Peyer's patch (tissue), 4 donors: ENCODE data around the gene HOXD9. TPM values are rescaled to one million over a fixed set of nuclear protein-coding genes. Genes with fewer than 3 reads are reported as not detected.

Source experiments
- DNase-seq, 3 donors: peaks; one replicate each; pipeline ENCODE4 v3.0.0-alpha.2; 2017 to 2019
- H3K27ac ChIP-seq, 4 donors: fragments of 200-600 bp; sonication (generic); one replicate each; pipeline ENCODE4 v1.5.1; 2016 to 2019
- H3K27me3 ChIP-seq, 2 donors: fragments of 200-600 bp; sonication (generic); one replicate each; pipeline ENCODE4 v1.5.1; 2019
- H3K36me3 ChIP-seq, 3 donors: fragments of 200-600 bp; sonication (generic); one replicate each; pipeline ENCODE4 v1.5.1; 2016 to 2019
- H3K4me1 ChIP-seq, 4 donors: fragments of 200-600 bp; sonication (generic); one replicate each; pipeline ENCODE4 v1.5.1; 2016 to 2019
- H3K4me3 ChIP-seq, 4 donors: fragments of 200-600 bp; sonication (generic); 1 replicate in 3 of 4; 2 replicates in 1 of 4; pipeline ENCODE4 v1.5.1; 2016 to 2019; ENCODE audit warnings: mild to moderate bottlenecking in 1 of 4
- H3K9me3 ChIP-seq, 4 donors: fragments of 200-600 bp; sonication (generic); one replicate each; pipeline ENCODE4 v1.5.1; 2016 to 2019; ENCODE audit warnings: mild to moderate bottlenecking in 1 of 4
- POLR2A ChIP-seq, 2 donors: fragments of 450-650 bp; IDR thresholded peaks; one replicate each; pipeline ENCODE4 v1.5.1; 2017; ENCODE audit warnings: antibody characterized with exemption in 2 of 2, mild to moderate bottlenecking in 2 of 2, moderate library complexity in 2 of 2
- total RNA-seq, 4 donors: library from RNA; depleted of rRNA; stranded (reverse); fragments of >200 nt; gene quantifications; one replicate each; pipeline ENCODE4 v1.1.0, GENCODE V29; 2016
- TF ChIP-seq, protein P1 (sequence below), 6 experiments: fragments of 450-650 bp in 4 of 6; fragments of 200-600 bp in 2 of 6; sonication (generic) in 1 of 6; IDR thresholded peaks; one replicate each; pipeline ENCODE4 v1.5.1; 2017 to 2019; ENCODE audit warnings: antibody characterized with exemption in 6 of 6, mild to moderate bottlenecking in 3 of 6, moderate library complexity in 1 of 6

The HOXD9 gene
- total RNA-seq, 4 donors from 2014 or later = 0.70 TPM; not detected in 3

DNA sequence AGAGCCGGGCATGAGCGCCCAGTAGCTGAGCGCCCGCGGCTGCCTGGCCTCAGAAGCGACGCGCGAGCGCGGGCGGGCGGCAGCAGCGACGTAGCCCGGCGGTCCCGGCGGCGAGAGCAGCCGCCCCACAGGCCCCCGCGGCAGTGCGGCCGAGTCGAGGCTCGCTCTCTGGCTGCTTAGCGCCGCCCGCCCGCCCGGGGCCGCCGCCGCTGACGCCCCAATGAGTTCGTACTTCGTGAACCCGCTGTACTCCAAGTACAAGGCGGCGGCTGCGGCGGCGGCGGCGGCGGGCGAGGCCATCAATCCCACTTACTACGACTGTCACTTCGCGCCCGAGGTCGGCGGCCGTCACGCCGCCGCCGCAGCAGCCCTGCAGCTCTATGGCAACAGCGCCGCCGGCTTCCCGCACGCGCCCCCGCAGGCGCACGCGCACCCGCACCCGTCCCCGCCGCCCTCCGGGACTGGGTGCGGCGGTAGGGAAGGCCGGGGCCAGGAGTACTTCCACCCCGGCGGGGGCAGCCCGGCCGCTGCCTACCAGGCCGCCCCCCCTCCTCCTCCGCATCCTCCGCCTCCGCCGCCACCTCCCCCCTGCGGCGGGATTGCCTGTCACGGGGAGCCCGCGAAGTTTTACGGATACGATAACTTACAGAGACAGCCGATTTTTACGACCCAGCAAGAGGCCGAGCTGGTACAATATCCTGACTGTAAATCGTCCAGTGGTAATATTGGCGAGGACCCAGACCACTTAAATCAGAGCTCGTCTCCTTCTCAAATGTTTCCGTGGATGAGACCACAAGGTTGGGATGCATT lies 7.8 kb downstream of the HOXD9 start:
- H3K36me3 ChIP-seq = no peaks in the 10 kb centered on the region
- H3K9me3 ChIP-seq = no peaks in the 10 kb centered on the region
- peak overlapping the region; percentile 72 to 97 (median 86) for H3K27ac ChIP-seq
- TF ChIP-seq, protein P1, sequence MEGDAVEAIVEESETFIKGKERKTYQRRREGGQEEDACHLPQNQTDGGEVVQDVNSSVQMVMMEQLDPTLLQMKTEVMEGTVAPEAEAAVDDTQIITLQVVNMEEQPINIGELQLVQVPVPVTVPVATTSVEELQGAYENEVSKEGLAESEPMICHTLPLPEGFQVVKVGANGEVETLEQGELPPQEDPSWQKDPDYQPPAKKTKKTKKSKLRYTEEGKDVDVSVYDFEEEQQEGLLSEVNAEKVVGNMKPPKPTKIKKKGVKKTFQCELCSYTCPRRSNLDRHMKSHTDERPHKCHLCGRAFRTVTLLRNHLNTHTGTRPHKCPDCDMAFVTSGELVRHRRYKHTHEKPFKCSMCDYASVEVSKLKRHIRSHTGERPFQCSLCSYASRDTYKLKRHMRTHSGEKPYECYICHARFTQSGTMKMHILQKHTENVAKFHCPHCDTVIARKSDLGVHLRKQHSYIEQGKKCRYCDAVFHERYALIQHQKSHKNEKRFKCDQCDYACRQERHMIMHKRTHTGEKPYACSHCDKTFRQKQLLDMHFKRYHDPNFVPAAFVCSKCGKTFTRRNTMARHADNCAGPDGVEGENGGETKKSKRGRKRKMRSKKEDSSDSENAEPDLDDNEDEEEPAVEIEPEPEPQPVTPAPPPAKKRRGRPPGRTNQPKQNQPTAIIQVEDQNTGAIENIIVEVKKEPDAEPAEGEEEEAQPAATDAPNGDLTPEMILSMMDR (IDR thresholded peaks at IDR 0.05) = no peak
- no peak for TF ChIP-seq POLR2A (IDR thresholded peaks at IDR 0.05)
- peaks cover 0 to 22% (median 0%) of the 10 kb centered on the region in 4 donors for H3K4me1 ChIP-seq
- peaks cover 0 to 23% of the 10 kb centered on the region in 2 donors for H3K27me3 ChIP-seq
- peak overlapping the region; percentile 38 to 63 (median 52) for H3K4me3 ChIP-seq
- peak in 2 of 3 donors; percentile 61 to 67 for DNase-seq

DNA sequence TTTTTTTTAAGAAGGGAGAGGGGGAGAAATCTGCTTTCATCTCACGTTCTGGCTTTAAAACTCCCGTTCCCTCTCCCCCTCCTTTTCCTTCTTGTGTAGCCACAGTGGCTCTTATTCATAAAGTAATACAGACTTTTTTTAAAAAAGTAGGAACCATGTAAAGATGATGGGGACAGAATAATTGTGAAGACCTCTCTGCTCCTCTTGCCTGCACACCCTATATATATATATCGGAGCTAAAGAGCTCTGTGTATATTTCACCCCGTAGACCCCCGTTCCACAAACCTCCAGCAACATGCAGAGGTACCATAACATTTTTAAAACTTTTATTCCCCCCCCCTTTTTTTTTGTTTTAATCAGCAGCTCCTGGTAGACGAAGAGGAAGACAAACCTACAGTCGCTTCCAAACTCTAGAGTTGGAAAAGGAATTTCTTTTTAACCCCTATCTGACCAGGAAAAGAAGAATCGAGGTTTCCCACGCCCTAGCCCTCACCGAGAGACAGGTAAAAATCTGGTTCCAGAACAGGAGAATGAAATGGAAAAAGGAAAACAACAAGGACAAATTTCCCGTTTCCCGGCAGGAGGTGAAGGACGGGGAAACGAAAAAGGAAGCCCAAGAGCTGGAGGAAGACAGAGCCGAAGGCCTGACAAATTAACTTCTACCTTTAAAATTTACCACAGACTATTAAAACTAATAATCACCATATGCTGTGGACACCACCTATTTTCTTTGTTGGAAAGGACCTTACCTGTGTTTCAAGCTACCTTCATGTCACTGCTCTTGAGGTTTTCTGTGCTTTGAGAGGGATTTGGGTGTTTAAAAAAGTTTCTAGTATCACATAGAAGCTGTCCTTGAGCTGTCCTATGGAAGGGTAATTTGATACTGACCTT lies 8.7 kb downstream of the HOXD9 start:
- no peak for DNase-seq
- peak overlapping the region; percentile 72 to 97 (median 86) for H3K27ac ChIP-seq
- peak overlapping the region; percentile 38 to 63 (median 52) for H3K4me3 ChIP-seq
- H3K36me3 ChIP-seq = no peaks in the 10 kb centered on the region
- TF ChIP-seq, protein P1 (IDR thresholded peaks at IDR 0.05) = no peak
- TF ChIP-seq POLR2A (IDR thresholded peaks at IDR 0.05) = no peak
- H3K4me1 ChIP-seq = peaks cover 0 to 22% (median 0%) of the 10 kb centered on the region in 4 donors
- H3K9me3 ChIP-seq = no peaks in the 10 kb centered on the region
- peaks cover 0 to 23% of the 10 kb centered on the region in 2 donors for H3K27me3 ChIP-seq

DNA sequence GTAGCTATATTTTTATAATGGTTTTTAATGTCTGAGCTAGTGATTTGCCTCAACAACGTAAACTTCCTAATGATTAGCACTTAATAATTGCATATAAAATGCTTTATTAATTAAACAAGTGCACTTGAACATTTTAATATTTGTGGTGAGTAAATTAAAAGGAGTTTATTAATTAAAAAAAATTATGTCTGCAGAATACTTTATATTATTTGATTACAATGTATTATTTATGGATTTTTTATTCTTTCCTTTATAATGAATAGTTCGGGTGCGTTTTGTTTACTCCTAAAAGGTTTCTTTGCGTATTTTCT lies 9.3 kb downstream of the HOXD9 start:
- Histone ChIP-seq H3K4me1 (peaks cover 0 to 23% (median 0%) of the 10 kb centered on the region in 4 donors), H3K27ac (peak overlapping the region in 3 of 4 donors; percentile 13 to 97 (median 29)), H3K4me3 (peak overlapping the region in 2 of 4 donors; percentile 21 to 63)

DNA sequence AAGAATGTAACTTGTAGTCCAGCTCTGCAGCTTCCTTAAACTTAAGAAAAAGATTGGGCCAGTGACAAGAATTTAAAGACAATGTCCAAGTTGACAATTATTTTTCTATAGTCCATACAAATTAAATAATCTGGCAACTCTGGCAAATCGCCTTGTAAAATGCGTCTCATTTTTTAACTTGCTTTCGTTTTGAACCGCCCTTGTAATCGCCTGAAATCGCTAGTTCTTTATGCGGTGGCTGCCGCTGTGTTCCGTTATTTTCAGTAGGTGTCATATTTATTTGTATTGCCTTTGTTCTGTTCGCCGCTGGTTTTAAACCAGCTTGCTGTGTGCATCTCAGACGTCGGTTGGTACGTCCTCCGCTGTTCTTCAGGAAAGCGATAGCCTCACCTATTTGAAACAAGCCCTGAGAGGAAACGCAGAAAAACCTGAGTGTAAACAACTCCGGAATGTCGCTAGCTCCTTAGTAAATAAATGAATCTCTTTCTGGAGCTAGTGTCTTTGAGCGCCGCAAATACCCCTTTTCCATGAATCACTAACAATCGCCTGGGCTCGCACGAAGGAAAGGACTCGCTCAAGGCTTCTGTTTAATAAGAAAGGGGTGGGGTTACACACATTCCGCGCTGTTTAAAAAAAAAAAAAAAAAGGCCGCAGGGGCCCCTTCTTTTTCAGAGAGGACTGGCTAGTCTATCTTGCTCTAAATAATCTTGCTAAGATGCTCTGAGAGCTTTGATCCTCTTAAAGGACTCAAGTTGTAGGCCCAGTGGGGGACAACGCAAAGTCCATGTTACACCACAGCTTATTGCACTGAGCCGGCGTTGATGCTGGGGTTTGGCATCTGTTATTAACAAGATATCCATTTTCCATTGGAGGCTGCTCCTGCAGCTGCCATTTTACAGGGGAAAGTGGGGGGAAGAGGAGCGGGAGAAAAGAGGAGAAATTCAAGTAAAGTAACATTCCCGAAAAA lies 10.0 kb downstream of the HOXD9 start:
- Histone ChIP-seq H3K27me3 (peaks cover 0 to 23% of the 10 kb centered on the region in 2 donors), H3K27ac (peak overlapping the region in 3 of 4 donors; percentile 13 to 97 (median 51)), H3K4me3 (peak overlapping the region; percentile 1 to 63 (median 24)), H3K36me3 (no peaks in the 10 kb centered on the region), H3K9me3 (no peaks in the 10 kb centered on the region), H3K4me1 (peaks cover 0 to 28% (median 0%) of the 10 kb centered on the region in 4 donors)
- DNase-seq = peak in 1 of 3 donors; percentile 25
- no peak for TF ChIP-seq POLR2A (IDR thresholded peaks at IDR 0.05)
- TF ChIP-seq, protein P1 (IDR thresholded peaks at IDR 0.05) = no peak

More for the DNA sequence above, 9.3 kb downstream of the HOXD9 start:
- Histone ChIP-seq H3K9me3 (no peaks in the 10 kb centered on the region), H3K27me3 (peaks cover 0 to 23% of the 10 kb centered on the region in 2 donors), H3K36me3 (no peaks in the 10 kb centered on the region)
- TF ChIP-seq POLR2A (IDR thresholded peaks at IDR 0.05) = no peak
- TF ChIP-seq, protein P1 (IDR thresholded peaks at IDR 0.05) = no peak
- no peak for DNase-seq
